KOPT-K1 (cell line): ENCODE results near the gene PACS2.

Experiments used
- H3K27ac ChIP-seq: fragments of 200-600 bp; sonication (generic); 2 replicates; pipeline ENCODE4 v1.5.1; 2016; ENCODE audit warnings: antibody characterized with exemption, mild to moderate bottlenecking, low read depth, low read length; ENCODE audit not compliant: poor library complexity, severe bottlenecking
- H3K36me3 ChIP-seq: fragments of 200-600 bp; sonication (generic); 2 replicates; pipeline ENCODE4 v1.5.1; 2017; ENCODE audit warnings: antibody characterized with exemption, mild to moderate bottlenecking, low read length, moderate library complexity; ENCODE audit not compliant: insufficient read depth
- H3K9me3 ChIP-seq: fragments of 200-600 bp; sonication (generic); 2 replicates; pipeline ENCODE4 v1.5.1; 2017; ENCODE audit warnings: antibody characterized with exemption, low read length, mild to moderate bottlenecking; ENCODE audit not compliant: insufficient read depth, poor library complexity, severe bottlenecking

PACS2 gene

GRCh38 chr14:105432657-105433056, 118.1 kb downstream of the PACS2 start:
- Histone ChIP-seq H3K9me3 (peaks cover 24% of the 10 kb centered on the region), H3K36me3 (peaks cover 80% of the 10 kb centered on the region), H3K27ac (no peak overlapping the region)

GRCh38 chr14:105433161-105433605, 118.6 kb downstream of the PACS2 start:
- peaks cover 80% of the 10 kb centered on the region for H3K36me3 ChIP-seq
- no peak overlapping the region for H3K27ac ChIP-seq
- H3K9me3 ChIP-seq: peaks cover 24% of the 10 kb centered on the region

- Histone ChIP-seq H3K9me3 (peaks cover 9% of the 10 kb centered on the region), H3K27ac (no peak overlapping the region), H3K36me3 (peaks cover 84% of the 10 kb centered on the region)
Measured at GRCh38 chr14:105436402-105436801, 121.9 kb downstream of the PACS2 start.

GRCh38 chr14:105436891-105437722, 122.6 kb downstream of the PACS2 start:
- peaks cover 84% of the 10 kb centered on the region for H3K36me3 ChIP-seq
- peaks cover 7% of the 10 kb centered on the region for H3K9me3 ChIP-seq
- H3K27ac ChIP-seq: no peak overlapping the region

GRCh38 chr14:105437723-105438500, 123.4 kb downstream of the PACS2 start:
- Histone ChIP-seq H3K36me3 (peaks cover 88% of the 10 kb centered on the region), H3K27ac (no peak overlapping the region), H3K9me3 (peaks cover 7% of the 10 kb centered on the region)

GRCh38 chr14:105439179-105439578, 124.6 kb downstream of the PACS2 start:
- no peak overlapping the region for H3K27ac ChIP-seq
- peaks cover 90% of the 10 kb centered on the region for H3K36me3 ChIP-seq

GRCh38 chr14:105439710-105440553, 125.4 kb downstream of the PACS2 start:
- no peak overlapping the region for H3K27ac ChIP-seq
- H3K9me3 ChIP-seq: peaks cover 7% of the 10 kb centered on the region
- H3K36me3 ChIP-seq: peaks cover 89% of the 10 kb centered on the region

More at GRCh38 chr14:105439179-105439578, 124.6 kb downstream of the PACS2 start:
- peaks cover 7% of the 10 kb centered on the region for H3K9me3 ChIP-seq

GRCh38 chr14:105440554-105440900, 126.0 kb downstream of the PACS2 start:
- Histone ChIP-seq H3K36me3 (peaks cover 89% of the 10 kb centered on the region), H3K9me3 (peaks cover 3% of the 10 kb centered on the region), H3K27ac (no peak overlapping the region)

GRCh38 chr14:105440992-105441391, 126.4 kb downstream of the PACS2 start:
- no peak overlapping the region for H3K27ac ChIP-seq
- H3K36me3 ChIP-seq: peaks cover 89% of the 10 kb centered on the region

GRCh38 chr14:105442125-105442524, 127.6 kb downstream of the PACS2 start:
- no peaks in the 10 kb centered on the region for H3K9me3 ChIP-seq
- no peak overlapping the region for H3K27ac ChIP-seq
- H3K36me3 ChIP-seq: peaks cover 89% of the 10 kb centered on the region

More at GRCh38 chr14:105440992-105441391, 126.4 kb downstream of the PACS2 start:
- no peaks in the 10 kb centered on the region for H3K9me3 ChIP-seq

GRCh38 chr14:105442834-105443233, 128.3 kb downstream of the PACS2 start:
- Histone ChIP-seq H3K9me3 (no peaks in the 10 kb centered on the region), H3K36me3 (peaks cover 89% of the 10 kb centered on the region), H3K27ac (no peak overlapping the region)

- H3K27ac ChIP-seq: no peak overlapping the region
- H3K9me3 ChIP-seq: no peaks in the 10 kb centered on the region
- peaks cover 88% of the 10 kb centered on the region for H3K36me3 ChIP-seq
Measured at GRCh38 chr14:105444859-105445258, 130.3 kb downstream of the PACS2 start.

- Histone ChIP-seq H3K27ac (no peak overlapping the region), H3K9me3 (no peaks in the 10 kb centered on the region), H3K36me3 (peaks cover 88% of the 10 kb centered on the region)
Measured at GRCh38 chr14:105445290-105445689, 130.7 kb downstream of the PACS2 start.

- H3K27ac ChIP-seq: no peak overlapping the region
- H3K9me3 ChIP-seq: no peaks in the 10 kb centered on the region
- peaks cover 88% of the 10 kb centered on the region for H3K36me3 ChIP-seq
Measured at GRCh38 chr14:105445901-105446845, 131.6 kb downstream of the PACS2 start.
